Superior temporal gyrus (tissue), 1 donor: ENCODE data around the gene NXPH1.

Source experiments
- DNase-seq: peaks from one replicate; pipeline ENCODE4 v3.0.0-alpha.2; 2016; ENCODE audit errors: extremely low spot score

Gene NXPH1

GRCh38 chr7:8499128-8499527 lies 65.7 kb downstream of the NXPH1 start:
- no peak for DNase-seq

GRCh38 chr7:8500286-8500685 lies 66.9 kb downstream of the NXPH1 start:
- DNase-seq, result no peak

- no peak for DNase-seq
Measured at GRCh38 chr7:8507566-8507965, 74.2 kb downstream of the NXPH1 start.

GRCh38 chr7:8509621-8510020 lies 76.2 kb downstream of the NXPH1 start:
- no peak for DNase-seq

GRCh38 chr7:8511855-8512254 lies 78.4 kb downstream of the NXPH1 start:
- DNase-seq, result no peak

GRCh38 chr7:8514781-8515519 lies 81.5 kb downstream of the NXPH1 start:
- no peak for DNase-seq

- DNase-seq, result no peak
Measured at GRCh38 chr7:8515640-8516185, 82.3 kb downstream of the NXPH1 start.

GRCh38 chr7:8516976-8517375 lies 83.6 kb downstream of the NXPH1 start:
- DNase-seq, result no peak

- DNase-seq, result no peak
Measured at GRCh38 chr7:8528311-8528710, 94.9 kb downstream of the NXPH1 start.

- no peak for DNase-seq
Measured at GRCh38 chr7:8531991-8532515, 98.6 kb downstream of the NXPH1 start.

- DNase-seq, result no peak
Measured at GRCh38 chr7:8536431-8536830, 103.0 kb downstream of the NXPH1 start.

- no peak for DNase-seq
Measured at GRCh38 chr7:8549046-8549445, 115.6 kb downstream of the NXPH1 start.

GRCh38 chr7:8560501-8560900 lies 127.1 kb downstream of the NXPH1 start:
- DNase-seq, result no peak

GRCh38 chr7:8561449-8561848 lies 128.0 kb downstream of the NXPH1 start:
- no peak for DNase-seq

GRCh38 chr7:8564281-8564680 lies 130.9 kb downstream of the NXPH1 start:
- no peak for DNase-seq

- no peak for DNase-seq
Measured at GRCh38 chr7:8566016-8566415, 132.6 kb downstream of the NXPH1 start.

- DNase-seq, result no peak
Measured at GRCh38 chr7:8567626-8568025, 134.2 kb downstream of the NXPH1 start.

- no peak for DNase-seq
Measured at GRCh38 chr7:8579661-8580194, 146.3 kb downstream of the NXPH1 start.

- DNase-seq, result no peak
Measured at GRCh38 chr7:8581842-8582241, 148.4 kb downstream of the NXPH1 start.

- DNase-seq, result no peak
Measured at GRCh38 chr7:8582728-8583127, 149.3 kb downstream of the NXPH1 start.

- DNase-seq, result no peak
Measured at GRCh38 chr7:8585591-8585990, 152.2 kb downstream of the NXPH1 start.

- DNase-seq, result no peak
Measured at GRCh38 chr7:8590225-8590624, 156.8 kb downstream of the NXPH1 start.

GRCh38 chr7:8590791-8591190 lies 157.4 kb downstream of the NXPH1 start:
- DNase-seq, result no peak
